ES-I3 (cell line): Measurements from ENCODE around the gene FETUB.

Experiments used
- H3K36me3 ChIP-seq: 2 replicates; pipeline ENCODE4 v1.6.1; 2013; ENCODE audit warnings: mild to moderate bottlenecking, low read length, control low read depth, moderate library complexity; ENCODE audit not compliant: insufficient read depth
- H3K4me1 ChIP-seq: 2 replicates; pipeline ENCODE4 v1.6.1; 2013; ENCODE audit warnings: mild to moderate bottlenecking, control low read depth, low read length; ENCODE audit not compliant: insufficient read depth
- H3K9ac ChIP-seq: 2 replicates; pipeline ENCODE4 v1.6.1; 2013; ENCODE audit warnings: low read depth, mild to moderate bottlenecking, low read length, moderate library complexity
- H3K9me3 ChIP-seq: 2 replicates; pipeline ENCODE4 v1.6.1; 2013; ENCODE audit warnings: mild to moderate bottlenecking, low read length, moderate library complexity; ENCODE audit not compliant: control insufficient read depth, insufficient read depth

The FETUB gene

GRCh38 chr3:186605561-186606545, 34.3 kb upstream of the FETUB start:
- 0 out of 2 replicates have a peak, but pooled peaks cover 3% of the 10 kb centered on the region for H3K4me1 ChIP-seq

GRCh38 chr3:186608624-186609215, 31.5 kb upstream of the FETUB start:
- Histone ChIP-seq H3K9ac (no peak overlapping the region), H3K36me3 (no peaks in the 10 kb centered on the region), H3K4me1 (no peaks in the 10 kb centered on the region), H3K9me3 (no peaks in the 10 kb centered on the region)

More at GRCh38 chr3:186605561-186606545, 34.3 kb upstream of the FETUB start:
- Histone ChIP-seq H3K9ac (no peak overlapping the region), H3K9me3 (no peaks in the 10 kb centered on the region), H3K36me3 (no peaks in the 10 kb centered on the region)

GRCh38 chr3:186609247-186609868, 30.8 kb upstream of the FETUB start:
- H3K9ac ChIP-seq: no peak overlapping the region
- peaks cover 2% of the 10 kb centered on the region; the same call in 1 of the 2 replicates for H3K4me1 ChIP-seq
- H3K9me3 ChIP-seq: no peaks in the 10 kb centered on the region
- no peaks in the 10 kb centered on the region for H3K36me3 ChIP-seq

GRCh38 chr3:186612065-186612464, 28.1 kb upstream of the FETUB start:
- Histone ChIP-seq H3K9me3 (no peaks in the 10 kb centered on the region), H3K9ac (no peak overlapping the region), H3K4me1 (peaks cover 5% of the 10 kb centered on the region; the same call in 1 of the 2 replicates), H3K36me3 (no peaks in the 10 kb centered on the region)

GRCh38 chr3:186612721-186613636, 27.2 kb upstream of the FETUB start, which contains the start of gene AHSG:
AHSG (plus strand) TSS chr3:186613060; CDS start chr3:186613142, 82 bp downstream.
- Histone ChIP-seq H3K36me3 (no peaks in the 10 kb centered on the region), H3K9ac (no peak within 1 kb of the TSS), H3K4me1 (peaks cover 5% of the 10 kb centered on the region), H3K9me3 (no peaks in the 10 kb centered on the region)

GRCh38 chr3:186613637-186614265, 26.4 kb upstream of the FETUB start:
- no peak overlapping the region for H3K9ac ChIP-seq

GRCh38 chr3:186614266-186614596, 26.0 kb upstream of the FETUB start:
- no peak overlapping the region for H3K9ac ChIP-seq
- no peaks in the 10 kb centered on the region for H3K36me3 ChIP-seq
- H3K4me1 ChIP-seq: peaks cover 5% of the 10 kb centered on the region
- no peaks in the 10 kb centered on the region for H3K9me3 ChIP-seq

More at GRCh38 chr3:186613637-186614265, 26.4 kb upstream of the FETUB start:
- H3K9me3 ChIP-seq: no peaks in the 10 kb centered on the region
- H3K4me1 ChIP-seq: peaks cover 5% of the 10 kb centered on the region
- H3K36me3 ChIP-seq: no peaks in the 10 kb centered on the region

GRCh38 chr3:186614597-186615483, 25.4 kb upstream of the FETUB start:
- Histone ChIP-seq H3K36me3 (no peaks in the 10 kb centered on the region), H3K4me1 (peaks cover 5% of the 10 kb centered on the region), H3K9ac (no peak overlapping the region), H3K9me3 (no peaks in the 10 kb centered on the region)

GRCh38 chr3:186616299-186616617, 23.9 kb upstream of the FETUB start:
- no peak overlapping the region for H3K9ac ChIP-seq

GRCh38 chr3:186617036-186617946, 22.9 kb upstream of the FETUB start:
- H3K36me3 ChIP-seq: no peaks in the 10 kb centered on the region
- peak overlapping the region; percentile 28; the same call in 1 of the 2 replicates for H3K9ac ChIP-seq
- no peaks in the 10 kb centered on the region for H3K9me3 ChIP-seq

More at GRCh38 chr3:186616299-186616617, 23.9 kb upstream of the FETUB start:
- peaks cover 5% of the 10 kb centered on the region for H3K4me1 ChIP-seq
- H3K9me3 ChIP-seq: no peaks in the 10 kb centered on the region
- H3K36me3 ChIP-seq: no peaks in the 10 kb centered on the region

GRCh38 chr3:186618318-186618938, 21.8 kb upstream of the FETUB start:
- H3K4me1 ChIP-seq: peaks cover 5% of the 10 kb centered on the region
- no peaks in the 10 kb centered on the region for H3K9me3 ChIP-seq
- no peak overlapping the region for H3K9ac ChIP-seq
- no peaks in the 10 kb centered on the region for H3K36me3 ChIP-seq

More at GRCh38 chr3:186617036-186617946, 22.9 kb upstream of the FETUB start:
- peaks cover 5% of the 10 kb centered on the region for H3K4me1 ChIP-seq
